Kidney epithelial cell (primary cell): Measurements from ENCODE around the gene NFIA. TPM values are rescaled to one million over a fixed set of nuclear protein-coding genes. Genes with fewer than 3 reads are reported as not detected.

Source experiments
- DNase-seq: peaks from one replicate; pipeline ENCODE4 v3.0.0-alpha.2; 2010; ENCODE audit warnings: low read depth
- H3K27me3 ChIP-seq: 2 replicates; pipeline ENCODE4 v1.6.0; 2011; ENCODE audit warnings: low read length; ENCODE audit not compliant: control insufficient read depth, insufficient read depth
- H3K36me3 ChIP-seq: 2 replicates; pipeline ENCODE4 v1.5.1; 2011; ENCODE audit warnings: low read length; ENCODE audit not compliant: control insufficient read depth, insufficient read depth
- H3K4me3 ChIP-seq: 2 replicates; pipeline ENCODE4 v1.5.1; 2011; ENCODE audit warnings: low read depth, mild to moderate bottlenecking, control low read depth, low read length
- total RNA-seq: library from RNA; depleted of rRNA; stranded (reverse); fragments of >200 nt; gene quantifications from 2 replicates; pipeline ENCODE4 v1.2.3, GENCODE V29; 2015
- TF ChIP-seq, protein P1 (sequence below): IDR thresholded peaks from 2 replicates; pipeline ENCODE4 v1.5.1; 2011; ENCODE audit warnings: mild to moderate bottlenecking, moderate library complexity, low read length, control low read depth, inconsistent platforms; ENCODE audit not compliant: insufficient read depth, poor library complexity, severe bottlenecking

NFIA gene
- total RNA-seq, 1 donor from 2014 or later = 3.5 TPM

GRCh38 chr1:61173118-61173517 lies 90.8 kb downstream of the NFIA start:
- H3K36me3 ChIP-seq = no peaks in the 10 kb centered on the region
- TF ChIP-seq, protein P1, sequence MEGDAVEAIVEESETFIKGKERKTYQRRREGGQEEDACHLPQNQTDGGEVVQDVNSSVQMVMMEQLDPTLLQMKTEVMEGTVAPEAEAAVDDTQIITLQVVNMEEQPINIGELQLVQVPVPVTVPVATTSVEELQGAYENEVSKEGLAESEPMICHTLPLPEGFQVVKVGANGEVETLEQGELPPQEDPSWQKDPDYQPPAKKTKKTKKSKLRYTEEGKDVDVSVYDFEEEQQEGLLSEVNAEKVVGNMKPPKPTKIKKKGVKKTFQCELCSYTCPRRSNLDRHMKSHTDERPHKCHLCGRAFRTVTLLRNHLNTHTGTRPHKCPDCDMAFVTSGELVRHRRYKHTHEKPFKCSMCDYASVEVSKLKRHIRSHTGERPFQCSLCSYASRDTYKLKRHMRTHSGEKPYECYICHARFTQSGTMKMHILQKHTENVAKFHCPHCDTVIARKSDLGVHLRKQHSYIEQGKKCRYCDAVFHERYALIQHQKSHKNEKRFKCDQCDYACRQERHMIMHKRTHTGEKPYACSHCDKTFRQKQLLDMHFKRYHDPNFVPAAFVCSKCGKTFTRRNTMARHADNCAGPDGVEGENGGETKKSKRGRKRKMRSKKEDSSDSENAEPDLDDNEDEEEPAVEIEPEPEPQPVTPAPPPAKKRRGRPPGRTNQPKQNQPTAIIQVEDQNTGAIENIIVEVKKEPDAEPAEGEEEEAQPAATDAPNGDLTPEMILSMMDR = no peak
- no peak for DNase-seq
- H3K27me3 ChIP-seq = no peaks in the 10 kb centered on the region
- H3K4me3 ChIP-seq = no peak overlapping the region

- H3K4me3 ChIP-seq = no peak overlapping the region
- TF ChIP-seq, protein P1 = no peak
Observed at GRCh38 chr1:61174060-61174795, 91.9 kb downstream of the NFIA start.

DNA sequence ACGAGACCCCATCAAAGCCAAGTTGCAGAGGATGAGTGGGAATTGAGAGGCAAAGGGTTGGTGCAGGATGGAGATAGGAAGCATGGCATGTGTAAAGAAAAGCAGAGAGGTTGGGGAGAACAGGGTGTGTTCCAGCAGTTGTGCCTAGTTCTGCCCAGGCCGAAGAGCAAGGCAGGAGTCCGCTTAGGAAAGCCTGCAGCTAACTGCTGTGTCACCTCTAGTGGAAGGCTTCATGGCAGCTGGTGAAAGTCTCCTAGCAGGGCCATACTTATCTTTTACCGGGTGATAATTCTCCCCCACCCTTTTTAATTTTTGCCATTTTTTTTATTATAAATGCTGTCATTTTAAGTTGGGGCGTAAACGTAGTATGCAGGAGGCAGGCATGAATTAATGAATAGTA lies 93.6 kb downstream of the NFIA start:
- no peaks in the 10 kb centered on the region for H3K36me3 ChIP-seq
- H3K4me3 ChIP-seq = no peak overlapping the region
- TF ChIP-seq, protein P1 = no peak
- no peaks in the 10 kb centered on the region for H3K27me3 ChIP-seq
- DNase-seq = no peak

More at GRCh38 chr1:61174060-61174795, 91.9 kb downstream of the NFIA start:
- no peak for DNase-seq
- no peaks in the 10 kb centered on the region for H3K36me3 ChIP-seq
- H3K27me3 ChIP-seq = no peaks in the 10 kb centered on the region

- H3K4me3 ChIP-seq = no peak overlapping the region
- H3K36me3 ChIP-seq = no peaks in the 10 kb centered on the region
- DNase-seq = no peak
- TF ChIP-seq, protein P1 = no peak
- H3K27me3 ChIP-seq = no peaks in the 10 kb centered on the region
Observed at GRCh38 chr1:61181067-61182038, 99.0 kb downstream of the NFIA start.

- no peak overlapping the region for H3K4me3 ChIP-seq
- no peaks in the 10 kb centered on the region for H3K36me3 ChIP-seq
- DNase-seq = no peak
- no peaks in the 10 kb centered on the region for H3K27me3 ChIP-seq
- TF ChIP-seq, protein P1 = no peak
Observed at GRCh38 chr1:61182049-61182448, 99.7 kb downstream of the NFIA start.
